NCI-H187 (cell line): Measurements from ENCODE around the gene PI4KB.
A peak's percentile ranks its signal among the peaks of the same experiment; 100 is the strongest.
"Not testable (repeated sequence)": the region's sequence is repeated elsewhere in the genome, so short reads cannot be mapped to it uniquely, and the experiment has no call there.

Experiments used
- DNase-seq, 2 experiments: peaks; one replicate each; lab custom pipeline; 2025; lab: John Stamatoyannopoulos, UW

Gene PI4KB

GRCh38 chr1:151327223-151327902, at the start of gene PI4KB:
Gene PI4KB (minus strand): TSS chr1:151327416. CDS start chr1:151316481, 10,935 bp downstream.
- peak; percentile 99 to 100 for DNase-seq

- no peak for DNase-seq
Observed at GRCh38 chr1:151373196-151373595, 46.0 kb upstream of the PI4KB start.

GRCh38 chr1:151372058-151372934, 45.1 kb upstream of the PI4KB start, which contains the start of gene SELENBP1:
Gene SELENBP1 (minus strand): TSS chr1:151372705. CDS start chr1:151372641, 64 bp downstream.
- peak; percentile 63 to 79 for DNase-seq

- DNase-seq: peak; percentile 95 to 96
Observed at GRCh38 chr1:151371370-151372057, 44.3 kb upstream of the PI4KB start.

GRCh38 chr1:151370211-151370911, 43.1 kb upstream of the PI4KB start:
- DNase-seq: no peak

- DNase-seq: no peak
Observed at GRCh38 chr1:151369621-151370048, 42.4 kb upstream of the PI4KB start.

- DNase-seq: no peak
Observed at GRCh38 chr1:151369302-151369610, 42.0 kb upstream of the PI4KB start.

GRCh38 chr1:151368393-151369301, 41.4 kb upstream of the PI4KB start:
- DNase-seq: no peak

- no peak for DNase-seq
Observed at GRCh38 chr1:151367658-151368392, 40.6 kb upstream of the PI4KB start.

- DNase-seq: no peak
Observed at GRCh38 chr1:151364996-151365395, 37.8 kb upstream of the PI4KB start.

GRCh38 chr1:151362308-151363155, 35.3 kb upstream of the PI4KB start:
- no peak for DNase-seq

GRCh38 chr1:151361883-151362282, 34.7 kb upstream of the PI4KB start:
- DNase-seq: no peak

GRCh38 chr1:151356696-151357095, 29.5 kb upstream of the PI4KB start:
- no peak for DNase-seq

- no peak for DNase-seq
Observed at GRCh38 chr1:151352021-151352718, 25.0 kb upstream of the PI4KB start.

- DNase-seq: not testable (repeated sequence)
Observed at GRCh38 chr1:151350323-151350722, 23.1 kb upstream of the PI4KB start.

- DNase-seq: no peak
Observed at GRCh38 chr1:151347523-151348246, 20.5 kb upstream of the PI4KB start.

- DNase-seq: peak; percentile 95 to 99
Observed at GRCh38 chr1:151346769-151347522, 19.7 kb upstream of the PI4KB start, which contains the start of gene RFX5. Gene RFX5 (minus strand): TSS chr1:151347252. CDS start chr1:151346320, 932 bp downstream.
